NCI-H748 (cell line): ENCODE results near the gene LGALS9.

Experiments used
- DNase-seq: peaks from one replicate; lab custom pipeline; 2025; ENCODE audit not compliant: unreplicated experiment; lab: John Stamatoyannopoulos, UW

Gene LGALS9

GRCh38 chr17:27630607-27631410, at the start of gene LGALS9:
TSS of gene LGALS9 (plus strand) at chr17:27631188. CDS start at chr17:27631266, 78 bp downstream.
- no peak for DNase-seq

- no peak for DNase-seq
Observed at GRCh38 chr17:27582696-27583095, 48.3 kb upstream of the LGALS9 start.

GRCh38 chr17:27585153-27585681, 45.8 kb upstream of the LGALS9 start:
- DNase-seq = no peak

- no peak for DNase-seq
Observed at GRCh38 chr17:27585792-27586191, 45.2 kb upstream of the LGALS9 start.

GRCh38 chr17:27586203-27586721, 44.7 kb upstream of the LGALS9 start:
- no peak for DNase-seq

- no peak for DNase-seq
Observed at GRCh38 chr17:27588354-27588753, 42.6 kb upstream of the LGALS9 start.

GRCh38 chr17:27590864-27591263, 40.1 kb upstream of the LGALS9 start:
- no peak for DNase-seq

- no peak for DNase-seq
Observed at GRCh38 chr17:27591986-27592385, 39.0 kb upstream of the LGALS9 start.

- no peak for DNase-seq
Observed at GRCh38 chr17:27593232-27593856, 37.6 kb upstream of the LGALS9 start.

- DNase-seq = no peak
Observed at GRCh38 chr17:27593857-27594255, 37.1 kb upstream of the LGALS9 start.

GRCh38 chr17:27595208-27595607, 35.8 kb upstream of the LGALS9 start:
- no peak for DNase-seq

- no peak for DNase-seq
Observed at GRCh38 chr17:27596096-27596495, 34.9 kb upstream of the LGALS9 start.

GRCh38 chr17:27596566-27597187, 34.3 kb upstream of the LGALS9 start:
- DNase-seq = no peak

- no peak for DNase-seq
Observed at GRCh38 chr17:27597188-27597580, 33.8 kb upstream of the LGALS9 start.

- DNase-seq = no peak
Observed at GRCh38 chr17:27597783-27598320, 33.1 kb upstream of the LGALS9 start.

GRCh38 chr17:27598337-27599050, 32.5 kb upstream of the LGALS9 start:
- no peak for DNase-seq

GRCh38 chr17:27600471-27600870, 30.5 kb upstream of the LGALS9 start:
- no peak for DNase-seq

GRCh38 chr17:27601069-27601974, 29.7 kb upstream of the LGALS9 start:
- DNase-seq = peak; percentile 75

GRCh38 chr17:27601975-27602302, 29.0 kb upstream of the LGALS9 start:
- no peak for DNase-seq
